Neural cell (in vitro differentiated cells): Measurements from ENCODE around the gene IGF1R.

ENCODE experiments used
- REST ChIP-seq: IDR thresholded peaks from 2 replicates; pipeline ENCODE4 v1.6.1; 2012; ENCODE audit warnings: borderline replicate concordance
- TF ChIP-seq, protein P1 (sequence below): fragments of 450-650 bp; IDR thresholded peaks from 2 replicates; pipeline ENCODE4 v1.5.1; 2014; ENCODE audit warnings: antibody characterized with exemption, mild to moderate bottlenecking, moderate library complexity; ENCODE audit not compliant: poor library complexity, severe bottlenecking

GRCh38 chr15:98868564-98868963, 220.2 kb downstream of the IGF1R start:
- TF ChIP-seq, protein P1, sequence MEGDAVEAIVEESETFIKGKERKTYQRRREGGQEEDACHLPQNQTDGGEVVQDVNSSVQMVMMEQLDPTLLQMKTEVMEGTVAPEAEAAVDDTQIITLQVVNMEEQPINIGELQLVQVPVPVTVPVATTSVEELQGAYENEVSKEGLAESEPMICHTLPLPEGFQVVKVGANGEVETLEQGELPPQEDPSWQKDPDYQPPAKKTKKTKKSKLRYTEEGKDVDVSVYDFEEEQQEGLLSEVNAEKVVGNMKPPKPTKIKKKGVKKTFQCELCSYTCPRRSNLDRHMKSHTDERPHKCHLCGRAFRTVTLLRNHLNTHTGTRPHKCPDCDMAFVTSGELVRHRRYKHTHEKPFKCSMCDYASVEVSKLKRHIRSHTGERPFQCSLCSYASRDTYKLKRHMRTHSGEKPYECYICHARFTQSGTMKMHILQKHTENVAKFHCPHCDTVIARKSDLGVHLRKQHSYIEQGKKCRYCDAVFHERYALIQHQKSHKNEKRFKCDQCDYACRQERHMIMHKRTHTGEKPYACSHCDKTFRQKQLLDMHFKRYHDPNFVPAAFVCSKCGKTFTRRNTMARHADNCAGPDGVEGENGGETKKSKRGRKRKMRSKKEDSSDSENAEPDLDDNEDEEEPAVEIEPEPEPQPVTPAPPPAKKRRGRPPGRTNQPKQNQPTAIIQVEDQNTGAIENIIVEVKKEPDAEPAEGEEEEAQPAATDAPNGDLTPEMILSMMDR = no peak
- no peak for TF ChIP-seq REST
